Keratinocyte (primary cell): ENCODE data around the gene SLC27A2. TPM values are rescaled to one million over a fixed set of nuclear protein-coding genes. Genes with fewer than 3 reads are reported as not detected.

Experiments
- DNase-seq: peaks from one replicate; pipeline ENCODE4 v3.0.0-alpha.2; 2011; ENCODE audit warnings: low read depth, missing footprints, low spot score
- FAIRE-seq: peaks from 2 replicates; lab custom pipeline; 2011; peaks lifted over from hg19 to GRCh38; lab: Jason Lieb, UNC
- H2AFZ ChIP-seq: 2 replicates; pipeline ENCODE4 v1.6.0; 2012; ENCODE audit warnings: low read length, control low read depth, inconsistent platforms; ENCODE audit not compliant: control insufficient read depth
- H3K27ac ChIP-seq: 2 replicates; pipeline ENCODE4 v1.5.1; 2011; ENCODE audit warnings: low read length; ENCODE audit not compliant: control insufficient read depth, insufficient read depth
- H3K27me3 ChIP-seq: 3 replicates; pipeline ENCODE4 v1.6.0; 2011; ENCODE audit warnings: low read length; ENCODE audit not compliant: control insufficient read depth, insufficient read depth; ENCODE audit errors: extremely low read depth
- H3K36me3 ChIP-seq, 2 experiments: 2 replicates in 1 of 2; 3 replicates in 1 of 2; pipeline ENCODE4 v1.5.1; 2011; ENCODE audit warnings: low read length in 2 of 2, mild to moderate bottlenecking in 1 of 2; ENCODE audit not compliant: control insufficient read depth in 2 of 2, insufficient read depth in 2 of 2; ENCODE audit errors: extremely low read depth in 1 of 2
- H3K4me1 ChIP-seq: 3 replicates; pipeline ENCODE4 v1.5.1; 2011; ENCODE audit warnings: low read length; ENCODE audit not compliant: control insufficient read depth, insufficient read depth; ENCODE audit errors: extremely low read depth
- H3K4me2 ChIP-seq: 3 replicates; pipeline ENCODE4 v1.6.0; 2011; ENCODE audit warnings: low read depth, low read length; ENCODE audit not compliant: control insufficient read depth, insufficient read depth; ENCODE audit errors: extremely low read depth
- H3K4me3 ChIP-seq, 3 experiments: fragments of 200-600 bp in 1 of 3; sonication (generic) in 1 of 3; 2 replicates in 2 of 3; 3 replicates in 1 of 3; pipeline ENCODE4 v1.5.1; 2011 to 2016; ENCODE audit warnings: low read length in 3 of 3, mild to moderate bottlenecking in 3 of 3, control low read depth in 2 of 3, inconsistent platforms in 1 of 3, low read depth in 1 of 3, mixed read lengths in 1 of 3, mixed run types in 1 of 3, moderate library complexity in 1 of 3; ENCODE audit not compliant: control insufficient read depth in 2 of 3, insufficient read depth in 2 of 3; ENCODE audit errors: extremely low read depth in 1 of 3
- H3K79me2 ChIP-seq: 2 replicates; pipeline ENCODE4 v1.6.0; 2012; ENCODE audit warnings: low read length; ENCODE audit not compliant: control insufficient read depth, insufficient read depth
- H3K9ac ChIP-seq: 3 replicates; pipeline ENCODE4 v1.6.0; 2011; ENCODE audit warnings: low read length; ENCODE audit not compliant: control insufficient read depth, insufficient read depth; ENCODE audit errors: extremely low read depth
- H3K9me1 ChIP-seq: 3 replicates; pipeline ENCODE4 v1.6.0; 2011; ENCODE audit warnings: low read length; ENCODE audit not compliant: control insufficient read depth, insufficient read depth; ENCODE audit errors: extremely low read depth
- H3K9me3 ChIP-seq: 2 replicates; pipeline ENCODE4 v1.5.1; 2012; ENCODE audit warnings: low read depth, low read length; ENCODE audit not compliant: control insufficient read depth
- H4K20me1 ChIP-seq: 3 replicates; pipeline ENCODE4 v1.6.0; 2011; ENCODE audit warnings: low read length; ENCODE audit not compliant: control insufficient read depth, insufficient read depth; ENCODE audit errors: extremely low read depth
- EZH2 ChIP-seq: IDR thresholded peaks from one replicate; pipeline ENCODE4 v1.6.1; 2012; ENCODE audit warnings: inconsistent platforms, mild to moderate bottlenecking, low read length, moderate library complexity
- dilution Hi-C: fragments of 300-500 bp; cut with MboI; formaldehyde crosslinking; loops from one replicate; pipeline ENCODE4 v1.7.0; 2020; ENCODE audit warnings: low sequenced_read_pairs; ENCODE audit not compliant: extremely low pct_ligation_motif_present
- polyA plus RNA-seq, 5 experiments: library from polyadenylated mRNA; depleted of rRNA in 3 of 5; stranded (reverse) in 3 of 5; stranded (forward) in 1 of 5; unstranded in 1 of 5; fragments of >200 nt; gene quantifications; 1 replicate in 1 of 5; 2 replicates in 3 of 5; 3 replicates in 1 of 5; pipeline versions ENCODE4 v1.2.1 to v1.2.3, GENCODE V29; 2011 to 2012; ENCODE audit warnings: missing spikeins in 2 of 5, low read depth in 1 of 5, low replicate concordance in 1 of 5
- TF ChIP-seq, protein P1 (sequence below), 3 experiments: IDR thresholded peaks in 1 of 3; conservative IDR thresholded peaks in 1 of 3; optimal IDR thresholded peaks in 1 of 3; 2 replicates in 2 of 3; 3 replicates in 1 of 3; pipeline versions ENCODE3 to v1.5.1; 2011; ENCODE audit warnings: low read length in 3 of 3, mild to moderate bottlenecking in 3 of 3, moderate library complexity in 2 of 3, control low read depth in 1 of 3, inconsistent platforms in 1 of 3; ENCODE audit not compliant: insufficient read depth in 2 of 3; ENCODE audit errors: extremely low read depth in 1 of 3

Gene SLC27A2
- polyA plus RNA-seq, 1 donor (not counting 4 experiments of a cell fraction or from before 2014, with no cell fraction given), result 0.34 TPM

DNA sequence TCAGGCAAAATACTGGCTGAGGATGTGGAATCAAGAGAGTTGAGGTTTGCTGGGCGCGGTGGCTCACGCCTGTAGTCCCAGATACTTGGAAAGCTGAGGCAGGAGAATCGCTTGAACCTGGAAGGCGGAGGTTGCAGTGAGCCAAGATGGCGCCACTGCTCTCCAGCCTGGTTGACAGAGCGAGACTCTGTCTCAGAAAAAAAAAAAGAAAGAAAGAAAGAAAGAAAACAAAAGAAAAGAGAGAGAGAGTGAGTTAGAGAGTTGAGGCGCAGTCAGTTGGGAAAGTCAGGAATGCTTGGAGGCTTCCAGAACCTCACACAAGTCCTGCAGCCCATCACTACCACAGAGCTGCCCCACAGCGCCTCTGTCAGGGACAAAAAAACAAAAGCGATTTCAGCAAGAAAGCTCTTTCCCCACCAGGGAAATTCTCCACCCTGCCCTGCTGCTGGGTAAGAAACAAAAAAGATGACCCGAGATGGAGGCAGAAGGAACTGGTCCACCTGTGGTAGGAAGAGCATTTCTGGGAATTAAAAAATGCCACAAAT is 69.7 kb downstream of the SLC27A2 start:
- no peak for DNase-seq
- dilution Hi-C loops, result no loop called here
- H2AFZ ChIP-seq, result no peak overlapping the region
- no peak overlapping the region for H3K4me3 ChIP-seq
- H3K36me3 ChIP-seq, result no peaks in the 10 kb centered on the region
- TF ChIP-seq, protein P1, sequence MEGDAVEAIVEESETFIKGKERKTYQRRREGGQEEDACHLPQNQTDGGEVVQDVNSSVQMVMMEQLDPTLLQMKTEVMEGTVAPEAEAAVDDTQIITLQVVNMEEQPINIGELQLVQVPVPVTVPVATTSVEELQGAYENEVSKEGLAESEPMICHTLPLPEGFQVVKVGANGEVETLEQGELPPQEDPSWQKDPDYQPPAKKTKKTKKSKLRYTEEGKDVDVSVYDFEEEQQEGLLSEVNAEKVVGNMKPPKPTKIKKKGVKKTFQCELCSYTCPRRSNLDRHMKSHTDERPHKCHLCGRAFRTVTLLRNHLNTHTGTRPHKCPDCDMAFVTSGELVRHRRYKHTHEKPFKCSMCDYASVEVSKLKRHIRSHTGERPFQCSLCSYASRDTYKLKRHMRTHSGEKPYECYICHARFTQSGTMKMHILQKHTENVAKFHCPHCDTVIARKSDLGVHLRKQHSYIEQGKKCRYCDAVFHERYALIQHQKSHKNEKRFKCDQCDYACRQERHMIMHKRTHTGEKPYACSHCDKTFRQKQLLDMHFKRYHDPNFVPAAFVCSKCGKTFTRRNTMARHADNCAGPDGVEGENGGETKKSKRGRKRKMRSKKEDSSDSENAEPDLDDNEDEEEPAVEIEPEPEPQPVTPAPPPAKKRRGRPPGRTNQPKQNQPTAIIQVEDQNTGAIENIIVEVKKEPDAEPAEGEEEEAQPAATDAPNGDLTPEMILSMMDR (optimal IDR thresholded peaks at IDR 0.05 in 1 of 3, IDR thresholded peaks at IDR 0.05 in 1 of 3, conservative IDR thresholded peaks at IDR 0.05 in 1 of 3; ENCODE audit: extremely low read depth in 1 of 3, insufficient read depth in 2 of 3, low read length in 3 of 3), result no peak
- TF ChIP-seq EZH2, result no peak
- no peaks in the 10 kb centered on the region for H3K9me1 ChIP-seq
- H3K27ac ChIP-seq, result no peak overlapping the region
- FAIRE-seq, result no peak
- H4K20me1 ChIP-seq, result no peaks in the 10 kb centered on the region
- H3K9ac ChIP-seq, result no peak overlapping the region
- H3K4me1 ChIP-seq, result peaks cover 6% of the 10 kb centered on the region
- no peak overlapping the region for H3K4me2 ChIP-seq
- no peaks in the 10 kb centered on the region for H3K27me3 ChIP-seq
- no peaks in the 10 kb centered on the region for H3K79me2 ChIP-seq
- no peaks in the 10 kb centered on the region for H3K9me3 ChIP-seq

DNA sequence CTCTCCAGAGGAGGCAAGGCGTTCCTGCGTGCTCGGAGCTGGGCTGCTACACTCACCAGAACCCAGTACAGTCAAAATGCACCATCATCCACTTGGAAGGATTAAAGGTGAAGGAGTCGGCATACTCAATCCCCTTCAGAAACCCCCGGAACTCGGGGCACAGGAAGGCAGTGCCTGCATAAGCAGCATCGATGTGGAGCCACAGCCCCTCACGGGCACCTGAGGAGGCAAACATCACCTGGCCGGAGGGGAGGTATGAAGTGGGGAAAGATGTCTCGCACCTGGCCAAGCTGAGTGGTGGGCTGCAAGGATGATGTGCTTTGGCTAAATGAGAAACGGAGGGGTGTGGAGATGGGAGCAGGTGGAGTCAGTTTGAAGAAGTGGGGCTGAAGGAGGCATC is 70.6 kb downstream of the SLC27A2 start:
- DNase-seq, result no peak
- no peaks in the 10 kb centered on the region for H3K36me3 ChIP-seq
- dilution Hi-C loops, result no loop called here
- peaks cover 9% of the 10 kb centered on the region for H3K4me1 ChIP-seq
- H3K27ac ChIP-seq, result no peak overlapping the region
- H3K9me1 ChIP-seq, result no peaks in the 10 kb centered on the region
- no peaks in the 10 kb centered on the region for H3K27me3 ChIP-seq
- no peaks in the 10 kb centered on the region for H4K20me1 ChIP-seq
- H3K4me2 ChIP-seq, result no peak overlapping the region
- FAIRE-seq, result no peak
- H3K79me2 ChIP-seq, result no peaks in the 10 kb centered on the region
- no peak for TF ChIP-seq EZH2
- TF ChIP-seq, protein P1 (optimal IDR thresholded peaks at IDR 0.05 in 1 of 3, IDR thresholded peaks at IDR 0.05 in 1 of 3, conservative IDR thresholded peaks at IDR 0.05 in 1 of 3; ENCODE audit: extremely low read depth in 1 of 3, insufficient read depth in 2 of 3, low read length in 3 of 3), result no peak
- no peak overlapping the region for H3K9ac ChIP-seq
- H2AFZ ChIP-seq, result no peak overlapping the region
- no peak overlapping the region for H3K4me3 ChIP-seq
- H3K9me3 ChIP-seq, result no peaks in the 10 kb centered on the region
